ENCODE data around the gene INSYN2B.

DNA sequence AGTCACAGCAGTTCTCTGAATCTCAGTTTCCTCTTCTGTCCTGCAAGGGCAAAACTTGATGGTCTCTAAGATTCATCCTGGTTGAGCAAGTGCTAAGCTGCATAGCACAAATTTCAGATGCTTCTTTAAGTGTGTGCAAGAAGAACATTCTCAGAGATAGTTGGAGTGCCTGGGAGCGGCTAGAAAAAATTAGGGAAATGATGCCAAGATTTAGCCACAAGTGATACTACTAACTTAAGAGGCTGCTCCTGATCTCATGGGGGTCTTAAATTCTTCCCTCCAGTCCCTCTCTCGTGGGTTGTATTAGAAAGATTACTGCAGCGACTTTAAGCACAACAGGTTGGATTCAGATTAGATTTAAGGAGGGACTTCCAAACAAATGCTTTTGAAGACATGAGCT, 24.2 kb downstream of the INSYN2B start:
- TF ChIP-seq, protein P1, sequence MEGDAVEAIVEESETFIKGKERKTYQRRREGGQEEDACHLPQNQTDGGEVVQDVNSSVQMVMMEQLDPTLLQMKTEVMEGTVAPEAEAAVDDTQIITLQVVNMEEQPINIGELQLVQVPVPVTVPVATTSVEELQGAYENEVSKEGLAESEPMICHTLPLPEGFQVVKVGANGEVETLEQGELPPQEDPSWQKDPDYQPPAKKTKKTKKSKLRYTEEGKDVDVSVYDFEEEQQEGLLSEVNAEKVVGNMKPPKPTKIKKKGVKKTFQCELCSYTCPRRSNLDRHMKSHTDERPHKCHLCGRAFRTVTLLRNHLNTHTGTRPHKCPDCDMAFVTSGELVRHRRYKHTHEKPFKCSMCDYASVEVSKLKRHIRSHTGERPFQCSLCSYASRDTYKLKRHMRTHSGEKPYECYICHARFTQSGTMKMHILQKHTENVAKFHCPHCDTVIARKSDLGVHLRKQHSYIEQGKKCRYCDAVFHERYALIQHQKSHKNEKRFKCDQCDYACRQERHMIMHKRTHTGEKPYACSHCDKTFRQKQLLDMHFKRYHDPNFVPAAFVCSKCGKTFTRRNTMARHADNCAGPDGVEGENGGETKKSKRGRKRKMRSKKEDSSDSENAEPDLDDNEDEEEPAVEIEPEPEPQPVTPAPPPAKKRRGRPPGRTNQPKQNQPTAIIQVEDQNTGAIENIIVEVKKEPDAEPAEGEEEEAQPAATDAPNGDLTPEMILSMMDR (IDR thresholded peaks at IDR 0.05; ENCODE audit: insufficient read depth, low read length) = no peak
- no peak for TF ChIP-seq POLR2AphosphoS5 (IDR thresholded peaks at IDR 0.05; ENCODE audit: low read depth)
- TF ChIP-seq, protein P2, sequence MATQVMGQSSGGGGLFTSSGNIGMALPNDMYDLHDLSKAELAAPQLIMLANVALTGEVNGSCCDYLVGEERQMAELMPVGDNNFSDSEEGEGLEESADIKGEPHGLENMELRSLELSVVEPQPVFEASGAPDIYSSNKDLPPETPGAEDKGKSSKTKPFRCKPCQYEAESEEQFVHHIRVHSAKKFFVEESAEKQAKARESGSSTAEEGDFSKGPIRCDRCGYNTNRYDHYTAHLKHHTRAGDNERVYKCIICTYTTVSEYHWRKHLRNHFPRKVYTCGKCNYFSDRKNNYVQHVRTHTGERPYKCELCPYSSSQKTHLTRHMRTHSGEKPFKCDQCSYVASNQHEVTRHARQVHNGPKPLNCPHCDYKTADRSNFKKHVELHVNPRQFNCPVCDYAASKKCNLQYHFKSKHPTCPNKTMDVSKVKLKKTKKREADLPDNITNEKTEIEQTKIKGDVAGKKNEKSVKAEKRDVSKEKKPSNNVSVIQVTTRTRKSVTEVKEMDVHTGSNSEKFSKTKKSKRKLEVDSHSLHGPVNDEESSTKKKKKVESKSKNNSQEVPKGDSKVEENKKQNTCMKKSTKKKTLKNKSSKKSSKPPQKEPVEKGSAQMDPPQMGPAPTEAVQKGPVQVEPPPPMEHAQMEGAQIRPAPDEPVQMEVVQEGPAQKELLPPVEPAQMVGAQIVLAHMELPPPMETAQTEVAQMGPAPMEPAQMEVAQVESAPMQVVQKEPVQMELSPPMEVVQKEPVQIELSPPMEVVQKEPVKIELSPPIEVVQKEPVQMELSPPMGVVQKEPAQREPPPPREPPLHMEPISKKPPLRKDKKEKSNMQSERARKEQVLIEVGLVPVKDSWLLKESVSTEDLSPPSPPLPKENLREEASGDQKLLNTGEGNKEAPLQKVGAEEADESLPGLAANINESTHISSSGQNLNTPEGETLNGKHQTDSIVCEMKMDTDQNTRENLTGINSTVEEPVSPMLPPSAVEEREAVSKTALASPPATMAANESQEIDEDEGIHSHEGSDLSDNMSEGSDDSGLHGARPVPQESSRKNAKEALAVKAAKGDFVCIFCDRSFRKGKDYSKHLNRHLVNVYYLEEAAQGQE (IDR thresholded peaks at IDR 0.05; ENCODE audit: insufficient replicate concordance, low read depth) = no peak

Measured in HL-60 (cell line).